ENCODE data around the gene NF2. TPM values are rescaled to one million over a fixed set of nuclear protein-coding genes. Genes with fewer than 3 reads are reported as not detected.

Gene NF2
- total and polyA plus RNA-seq, 11 donors, result 15.0 to 137 (median 52.1) TPM

DNA sequence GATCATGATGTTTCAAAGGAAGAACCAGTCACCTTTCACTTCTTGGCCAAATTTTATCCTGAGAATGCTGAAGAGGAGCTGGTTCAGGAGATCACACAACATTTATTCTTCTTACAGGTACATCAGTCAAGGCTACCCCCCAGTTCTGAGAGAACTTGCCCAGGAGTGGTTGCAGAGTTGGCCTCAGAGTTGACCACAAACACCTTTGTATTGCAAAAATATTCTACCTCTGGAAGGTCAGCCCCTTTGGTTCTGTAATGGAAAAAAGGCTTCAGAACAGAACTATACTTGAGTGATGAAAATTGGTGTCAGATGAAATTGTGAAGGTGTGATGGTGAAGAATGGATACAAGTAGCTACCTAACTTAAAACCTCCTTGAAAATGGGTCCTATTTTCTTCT, 35.7 kb downstream of the NF2 start:
- no peak for ATAC-seq
- peaks cover 0 to 64% (median 37%) of the 10 kb centered on the region in 9 donors for H3K36me3 ChIP-seq
- H3K27ac ChIP-seq, result no peak overlapping the region
- no peak overlapping the region for H3K4me3 ChIP-seq
- peaks cover 0 to 9% (median 0%) of the 10 kb centered on the region in 12 donors for H3K4me1 ChIP-seq
- H3K9me3 ChIP-seq, result no peaks in the 10 kb centered on the region
- intact Hi-C loops (cut with DNase I), result loop anchor here in 6 of 10 donors (5.0 to 10.0 kb wide), 5 partner anchors 64 to 453 kb away; partner anchors contain the start of gene HORMAD2 (in 1 of the 6)
- no peak for DNase-seq
- no peaks in the 10 kb centered on the region for H3K27me3 ChIP-seq
- TF ChIP-seq, protein P1, sequence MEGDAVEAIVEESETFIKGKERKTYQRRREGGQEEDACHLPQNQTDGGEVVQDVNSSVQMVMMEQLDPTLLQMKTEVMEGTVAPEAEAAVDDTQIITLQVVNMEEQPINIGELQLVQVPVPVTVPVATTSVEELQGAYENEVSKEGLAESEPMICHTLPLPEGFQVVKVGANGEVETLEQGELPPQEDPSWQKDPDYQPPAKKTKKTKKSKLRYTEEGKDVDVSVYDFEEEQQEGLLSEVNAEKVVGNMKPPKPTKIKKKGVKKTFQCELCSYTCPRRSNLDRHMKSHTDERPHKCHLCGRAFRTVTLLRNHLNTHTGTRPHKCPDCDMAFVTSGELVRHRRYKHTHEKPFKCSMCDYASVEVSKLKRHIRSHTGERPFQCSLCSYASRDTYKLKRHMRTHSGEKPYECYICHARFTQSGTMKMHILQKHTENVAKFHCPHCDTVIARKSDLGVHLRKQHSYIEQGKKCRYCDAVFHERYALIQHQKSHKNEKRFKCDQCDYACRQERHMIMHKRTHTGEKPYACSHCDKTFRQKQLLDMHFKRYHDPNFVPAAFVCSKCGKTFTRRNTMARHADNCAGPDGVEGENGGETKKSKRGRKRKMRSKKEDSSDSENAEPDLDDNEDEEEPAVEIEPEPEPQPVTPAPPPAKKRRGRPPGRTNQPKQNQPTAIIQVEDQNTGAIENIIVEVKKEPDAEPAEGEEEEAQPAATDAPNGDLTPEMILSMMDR (IDR thresholded peaks at IDR 0.05), result no peak
- TF ChIP-seq POLR2A (IDR thresholded peaks at IDR 0.05), result no peak

DNA sequence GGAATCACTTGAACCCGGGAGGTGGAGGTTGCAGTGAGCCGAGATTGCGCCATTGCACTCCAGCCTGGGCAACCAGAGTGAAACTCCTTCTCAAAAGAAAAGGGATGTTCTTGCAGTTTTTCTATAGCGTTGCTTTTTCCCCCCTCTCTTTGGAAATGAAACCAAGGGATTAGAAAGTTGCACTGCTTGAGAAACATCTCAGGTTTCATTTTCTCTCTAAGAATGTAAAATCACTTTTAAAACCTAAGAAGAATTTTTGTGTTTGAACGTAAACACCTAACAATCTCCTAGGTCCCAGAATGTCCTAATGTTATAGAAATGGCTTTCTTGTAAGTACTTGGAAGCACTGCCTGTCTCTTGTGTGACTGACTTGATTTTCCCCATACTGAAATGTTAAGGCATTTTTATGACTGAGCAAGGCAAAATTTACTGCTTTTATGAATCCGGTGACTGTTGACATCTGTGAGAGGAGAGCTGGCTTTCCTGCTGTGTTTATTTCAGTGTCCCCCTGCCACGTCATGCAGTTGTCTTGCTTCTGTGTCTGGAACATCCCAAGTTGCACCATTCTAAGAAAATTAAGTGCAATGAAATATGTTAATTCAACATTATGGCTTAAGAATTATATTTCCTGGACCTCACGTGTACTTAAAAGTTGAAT, 37.7 kb downstream of the NF2 start:
- ATAC-seq (no peak), DNase-seq (no peak)
- peaks cover 0 to 70% (median 50%) of the 10 kb centered on the region in 9 donors for H3K36me3 ChIP-seq
- no peak overlapping the region for H3K4me3 ChIP-seq
- WGBS, 4 donors, result 88 to 94% (median 91%) methylated on average over 8 of the region's 8 CpGs
- H3K4me1 ChIP-seq, result peaks cover 0 to 9% (median 0%) of the 10 kb centered on the region in 12 donors
- H3K27me3 ChIP-seq, result no peaks in the 10 kb centered on the region
- TF ChIP-seq, protein P1 (IDR thresholded peaks at IDR 0.05), result no peak
- no peak for TF ChIP-seq POLR2A (IDR thresholded peaks at IDR 0.05)
- H3K9me3 ChIP-seq, result no peaks in the 10 kb centered on the region
- intact Hi-C loops (cut with DNase I), result no loop called here
- H3K27ac ChIP-seq, result peak overlapping the region in 1 of 12 donors; percentile 43

DNA sequence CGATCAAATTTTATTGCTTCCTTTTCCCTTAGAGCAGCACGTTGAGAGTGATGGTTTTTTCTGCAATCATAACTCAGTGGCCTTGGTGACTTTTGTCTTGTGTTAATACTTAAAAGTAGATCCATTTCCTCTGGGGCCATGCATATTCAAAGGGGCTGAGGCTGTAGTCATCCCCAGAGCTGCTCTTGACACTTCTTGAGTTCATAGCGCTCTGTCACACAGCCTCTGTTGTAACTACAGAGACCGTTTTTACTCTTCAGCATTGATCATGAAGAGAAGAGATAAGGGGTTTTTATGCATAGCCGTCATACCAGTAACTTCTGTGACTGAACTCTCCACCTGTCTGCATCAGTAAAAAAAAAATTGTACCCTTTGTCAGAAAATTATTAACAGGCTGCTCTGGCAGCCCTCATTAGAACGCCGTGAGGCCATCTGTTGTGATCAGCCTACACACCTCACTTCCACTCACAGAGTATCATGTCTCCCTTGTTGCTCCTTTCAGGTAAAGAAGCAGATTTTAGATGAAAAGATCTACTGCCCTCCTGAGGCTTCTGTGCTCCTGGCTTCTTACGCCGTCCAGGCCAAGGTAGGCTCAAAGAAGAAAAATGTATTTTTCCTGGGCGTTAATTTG, 38.4 kb downstream of the NF2 start:
- intact Hi-C loops (cut with DNase I), result no loop called here
- peaks cover 0 to 9% (median 0%) of the 10 kb centered on the region in 12 donors for H3K4me1 ChIP-seq
- TF ChIP-seq, protein P1 (IDR thresholded peaks at IDR 0.05), result no peak
- TF ChIP-seq POLR2A (IDR thresholded peaks at IDR 0.05), result no peak
- 89 to 95% (median 91%) methylated on average over 10 of the region's 10 CpGs for WGBS, 4 donors
- peak overlapping the region in 1 of 12 donors; percentile 43 for H3K27ac ChIP-seq
- H3K4me3 ChIP-seq, result no peak overlapping the region
- no peaks in the 10 kb centered on the region for H3K9me3 ChIP-seq
- peaks cover 0 to 74% (median 53%) of the 10 kb centered on the region in 9 donors for H3K36me3 ChIP-seq
- ATAC-seq (no peak), DNase-seq (no peak)
- no peaks in the 10 kb centered on the region for H3K27me3 ChIP-seq

DNA sequence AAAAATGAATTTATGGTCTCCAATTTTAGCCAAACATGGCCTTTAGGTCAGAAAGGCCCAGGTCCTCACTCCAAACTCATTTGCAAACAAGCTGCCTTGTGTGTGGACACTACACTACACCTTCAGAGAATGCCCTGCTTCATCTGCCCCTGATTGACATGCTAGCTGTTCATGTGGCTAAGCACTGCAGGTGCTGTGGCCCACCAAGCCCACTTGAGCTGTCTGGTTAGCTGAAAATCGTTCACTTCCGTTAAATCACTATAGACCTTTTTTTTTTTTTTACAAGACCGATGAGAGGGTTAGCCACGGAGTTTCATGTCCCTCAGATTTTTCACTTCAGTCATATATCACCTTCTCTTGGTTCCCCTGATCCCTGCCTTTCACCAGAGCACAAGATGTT, 39.3 kb downstream of the NF2 start:
- intact Hi-C loops (cut with DNase I), result no loop called here
- no peak overlapping the region for H3K27ac ChIP-seq
- DNase-seq (no peak), ATAC-seq (no peak)
- H3K27me3 ChIP-seq, result no peaks in the 10 kb centered on the region
- peaks cover 0 to 69% (median 46%) of the 10 kb centered on the region in 9 donors for H3K36me3 ChIP-seq
- peaks cover 0 to 9% (median 0%) of the 10 kb centered on the region in 12 donors for H3K4me1 ChIP-seq
- TF ChIP-seq, protein P1 (IDR thresholded peaks at IDR 0.05), result no peak
- no peak for TF ChIP-seq POLR2A (IDR thresholded peaks at IDR 0.05)
- H3K9me3 ChIP-seq, result no peaks in the 10 kb centered on the region
- 88 to 96% (median 92%) methylated on average over 4 of the region's 4 CpGs for WGBS, 4 donors
- H3K4me3 ChIP-seq, result no peak overlapping the region
